ENCODE results near the gene NEK5.

Gene NEK5

GRCh38 chr13:52161181-52161646, 32.3 kb upstream of the NEK5 start:
- no peak for TF ChIP-seq ZNF19 (tag by site-specific recombination; IDR thresholded peaks at IDR 0.05; ENCODE audit: low read depth)
- no peaks in the 10 kb centered on the region for H3K36me3 ChIP-seq (ENCODE audit: control insufficient read depth in 2 of 2, insufficient read depth in 1 of 2, low read length in 2 of 2)
- H3K9me3 ChIP-seq (ENCODE audit: control insufficient read depth, insufficient read depth, low read depth, low read length), result no peaks in the 10 kb centered on the region
- POLR2A ChIA-PET, result no interaction called here
- H3K27ac ChIP-seq (ENCODE audit: extremely low read depth, low read depth, low read length), result no peak overlapping the region
- CTCF ChIA-PET, result interaction anchor here (1.7 kb wide), 1 partner anchor 33 kb away, joined by 3 read pairs; no protein-coding TSS in a partner anchor
- H3K4me1 ChIP-seq (ENCODE audit: control insufficient read depth, insufficient read depth, low read length), result peaks cover 7% of the 10 kb centered on the region; the same call in 1 of the 2 replicates
- no peak overlapping the region for H3K4me3 ChIP-seq (ENCODE audit: low read depth, low read length)

GRCh38 chr13:52160506-52160905, 31.6 kb upstream of the NEK5 start:
- no peak for TF ChIP-seq HOXD13 (CRISPR knock-in tag; IDR thresholded peaks at IDR 0.05; ENCODE audit: borderline replicate concordance)
- no peak for TF ChIP-seq ZSCAN18 (tag by site-specific recombination; IDR thresholded peaks at IDR 0.05)
- no peak for TF ChIP-seq ZNF169 (tag by site-specific recombination; IDR thresholded peaks at IDR 0.05)
- no peak for TF ChIP-seq BCL6B (tag by site-specific recombination; IDR thresholded peaks at IDR 0.05)
- no peak for TF ChIP-seq ZNF660 (tag by site-specific recombination; IDR thresholded peaks at IDR 0.05)
- no peak for TF ChIP-seq PRDM10 (tag by site-specific recombination; IDR thresholded peaks at IDR 0.05)
- no peak for TF ChIP-seq PRDM1 (tag by site-specific recombination; IDR thresholded peaks at IDR 0.05)
- TF ChIP-seq ZBTB7A (tag by site-specific recombination; IDR thresholded peaks at IDR 0.05; ENCODE audit: low read depth), result no peak
- no peak for TF ChIP-seq ZNF366 (tag by site-specific recombination; conservative IDR thresholded peaks at IDR 0.05)
- TF ChIP-seq ZNF768 (tag by site-specific recombination; IDR thresholded peaks at IDR 0.05), result no peak
- Histone ChIP-seq H3K27ac (ENCODE audit: extremely low read depth, low read depth, low read length) (no peak overlapping the region), H3K4me3 (ENCODE audit: low read depth, low read length) (no peak overlapping the region), H3K36me3 (ENCODE audit: control insufficient read depth in 2 of 2, insufficient read depth in 1 of 2, low read length in 2 of 2) (no peaks in the 10 kb centered on the region; a peak in 1 of 3 replicates), H3K9me3 (ENCODE audit: control insufficient read depth, insufficient read depth, low read depth, low read length) (no peaks in the 10 kb centered on the region), H3K4me1 (ENCODE audit: control insufficient read depth, insufficient read depth, low read length) (peaks cover 7% of the 10 kb centered on the region; the same call in 1 of the 2 replicates)
- ChIA-PET POLR2A (interaction anchor here (0.6 to 0.7 kb wide), 2 partner anchors 20 to 97 kb away, joined by 4 read pairs; no protein-coding TSS in a partner anchor), CTCF (interaction anchor here (1.1 to 1.7 kb wide), 3 partner anchors 25 to 32 kb away, joined by 3 read pairs; no protein-coding TSS in a partner anchor)

- TF ChIP-seq ZNF792 (tag by site-specific recombination; IDR thresholded peaks at IDR 0.05) (no peak), ZNF121 (tag by site-specific recombination; IDR thresholded peaks at IDR 0.05) (peak; percentile 53; the same call in 1 of the 2 replicates)
- H3K9me3 ChIP-seq (ENCODE audit: control insufficient read depth, insufficient read depth, low read depth, low read length), result no peaks in the 10 kb centered on the region
- no peak overlapping the region for H3K4me3 ChIP-seq (ENCODE audit: low read depth, low read length)
- CTCF ChIA-PET, result interaction anchor here (0.7 to 1.7 kb wide), 4 partner anchors 25 to 44 kb away, joined by 3 read pairs; no protein-coding TSS in a partner anchor
- POLR2A ChIA-PET, result interaction anchor here (0.6 to 1.9 kb wide), 3 partner anchors 20 to 97 kb away, joined by 4 to 7 read pairs (median 4); no protein-coding TSS in a partner anchor
- H3K27ac ChIP-seq (ENCODE audit: extremely low read depth, low read depth, low read length), result no peak overlapping the region
- H3K36me3 ChIP-seq (ENCODE audit: control insufficient read depth in 2 of 2, insufficient read depth in 1 of 2, low read length in 2 of 2), result no peaks in the 10 kb centered on the region; a peak in 1 of 3 replicates
- H3K4me1 ChIP-seq (ENCODE audit: control insufficient read depth, insufficient read depth, low read length), result peaks cover 7% of the 10 kb centered on the region; the same call in 1 of the 2 replicates
Measured at GRCh38 chr13:52160053-52160452, 31.2 kb upstream of the NEK5 start.
